ENCODE data around the gene SLC12A3. TPM values are rescaled to one million over a fixed set of nuclear protein-coding genes. Genes with fewer than 3 reads are reported as not detected.

Gene SLC12A3
- total RNA-seq, 4 donors from 2014 or later: not detected

DNA sequence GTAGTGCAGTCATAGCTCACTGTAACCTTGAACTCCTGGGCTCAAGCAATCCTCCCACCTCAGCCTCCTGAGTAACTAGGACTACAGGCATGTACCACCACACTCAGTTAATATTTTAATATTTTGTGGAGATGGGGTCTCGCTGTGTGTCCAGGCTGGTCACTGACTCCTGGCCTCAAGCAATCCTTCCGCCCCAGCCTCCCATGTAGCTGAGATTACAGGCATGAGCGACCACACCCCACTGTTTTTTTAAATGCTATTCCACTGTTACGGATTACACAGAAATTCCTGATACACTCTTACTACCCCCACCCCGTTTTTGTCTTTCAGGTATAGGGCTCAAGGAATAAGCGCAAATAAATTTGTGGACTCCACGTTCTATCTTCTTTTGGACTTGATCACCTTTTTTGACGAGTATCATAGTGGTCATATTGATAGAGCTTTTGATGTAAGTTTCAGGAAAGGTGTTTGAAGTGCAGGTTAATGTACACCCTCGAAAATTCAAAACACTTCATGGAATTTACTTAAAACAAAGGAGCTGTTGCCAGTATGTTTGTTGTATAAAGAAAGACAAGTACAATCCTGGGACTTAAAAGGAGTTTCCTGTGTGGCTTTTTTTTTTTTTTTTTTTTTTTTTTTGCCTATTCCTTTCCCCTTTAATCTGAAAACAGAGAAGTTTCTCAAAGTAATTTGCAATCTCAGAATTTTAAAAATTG is 26.2 kb upstream of the SLC12A3 start:
- TF ChIP-seq, protein P1, sequence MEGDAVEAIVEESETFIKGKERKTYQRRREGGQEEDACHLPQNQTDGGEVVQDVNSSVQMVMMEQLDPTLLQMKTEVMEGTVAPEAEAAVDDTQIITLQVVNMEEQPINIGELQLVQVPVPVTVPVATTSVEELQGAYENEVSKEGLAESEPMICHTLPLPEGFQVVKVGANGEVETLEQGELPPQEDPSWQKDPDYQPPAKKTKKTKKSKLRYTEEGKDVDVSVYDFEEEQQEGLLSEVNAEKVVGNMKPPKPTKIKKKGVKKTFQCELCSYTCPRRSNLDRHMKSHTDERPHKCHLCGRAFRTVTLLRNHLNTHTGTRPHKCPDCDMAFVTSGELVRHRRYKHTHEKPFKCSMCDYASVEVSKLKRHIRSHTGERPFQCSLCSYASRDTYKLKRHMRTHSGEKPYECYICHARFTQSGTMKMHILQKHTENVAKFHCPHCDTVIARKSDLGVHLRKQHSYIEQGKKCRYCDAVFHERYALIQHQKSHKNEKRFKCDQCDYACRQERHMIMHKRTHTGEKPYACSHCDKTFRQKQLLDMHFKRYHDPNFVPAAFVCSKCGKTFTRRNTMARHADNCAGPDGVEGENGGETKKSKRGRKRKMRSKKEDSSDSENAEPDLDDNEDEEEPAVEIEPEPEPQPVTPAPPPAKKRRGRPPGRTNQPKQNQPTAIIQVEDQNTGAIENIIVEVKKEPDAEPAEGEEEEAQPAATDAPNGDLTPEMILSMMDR (IDR thresholded peaks at IDR 0.05): no peak
- TF ChIP-seq POLR2A (IDR thresholded peaks at IDR 0.05): no peak
- intact Hi-C loops (cut with DNase I): no loop called here
- H3K4me1 ChIP-seq: no peaks in the 10 kb centered on the region
- H3K27ac ChIP-seq: no peak overlapping the region
- peaks cover 4 to 100% (median 13%) of the 10 kb centered on the region in 3 donors for H3K36me3 ChIP-seq
- no peak overlapping the region for H3K4me3 ChIP-seq
- H3K9me3 ChIP-seq: no peaks in the 10 kb centered on the region
- no peak for DNase-seq
- WGBS, 2 donors: 85 to 90% methylated on average over 9 of the region's 9 CpGs
- no peaks in the 10 kb centered on the region for H3K27me3 ChIP-seq

DNA sequence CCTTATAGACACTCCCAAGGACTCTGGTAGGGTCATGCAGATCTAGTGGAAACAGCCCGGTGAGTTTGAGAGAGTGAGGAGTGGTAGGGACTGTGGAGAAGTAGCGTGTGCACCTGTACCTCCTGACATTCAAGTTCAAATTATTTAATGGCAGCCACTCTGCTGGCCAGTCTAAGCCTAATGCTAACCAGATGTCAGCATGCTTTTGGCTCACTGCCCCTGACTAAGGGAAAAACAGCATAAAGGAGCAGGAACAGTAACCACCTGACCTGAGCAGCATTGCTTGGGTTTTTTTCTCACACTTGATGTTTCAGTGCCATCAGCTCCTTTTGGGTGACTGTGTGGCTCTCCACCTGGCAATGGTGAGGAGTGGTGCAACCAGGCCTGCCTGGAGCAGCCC is 23.8 kb upstream of the SLC12A3 start:
- intact Hi-C loops (cut with DNase I): no loop called here
- H3K4me3 ChIP-seq: no peak overlapping the region
- peaks cover 0 to 100% (median 4%) of the 10 kb centered on the region in 3 donors for H3K36me3 ChIP-seq
- H3K4me1 ChIP-seq: no peaks in the 10 kb centered on the region
- no peaks in the 10 kb centered on the region for H3K9me3 ChIP-seq
- WGBS, 2 donors: 96 to 100% methylated on average over 2 of the region's 2 CpGs
- DNase-seq: no peak
- no peak overlapping the region for H3K27ac ChIP-seq
- H3K27me3 ChIP-seq: no peaks in the 10 kb centered on the region
- TF ChIP-seq, protein P1 (IDR thresholded peaks at IDR 0.05): no peak
- TF ChIP-seq POLR2A (IDR thresholded peaks at IDR 0.05): no peak

DNA sequence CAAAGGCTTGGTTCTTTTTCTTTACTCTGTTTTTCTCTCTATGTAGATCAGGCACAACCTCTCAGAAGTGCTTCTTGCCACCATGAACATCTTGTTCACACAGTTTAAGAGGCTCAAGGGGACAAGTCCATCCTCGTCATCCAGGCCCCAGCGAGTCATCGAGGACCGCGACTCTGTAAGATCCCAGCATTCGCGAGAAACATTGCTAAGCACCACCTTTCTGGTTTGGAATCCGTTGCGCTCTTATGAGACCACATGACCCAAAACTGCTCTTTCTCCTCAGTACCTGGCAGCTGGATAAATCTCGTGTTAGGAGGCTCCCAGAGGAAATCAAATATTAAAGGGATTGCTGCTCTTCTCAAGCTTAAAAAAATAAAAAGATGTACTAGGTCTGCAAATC is 23.3 kb upstream of the SLC12A3 start:
- H3K36me3 ChIP-seq: peaks cover 0 to 96% (median 4%) of the 10 kb centered on the region in 3 donors
- H3K4me1 ChIP-seq: no peaks in the 10 kb centered on the region
- no peaks in the 10 kb centered on the region for H3K9me3 ChIP-seq
- no peaks in the 10 kb centered on the region for H3K27me3 ChIP-seq
- no peak overlapping the region for H3K27ac ChIP-seq
- no peak for TF ChIP-seq POLR2A (IDR thresholded peaks at IDR 0.05)
- TF ChIP-seq, protein P1 (IDR thresholded peaks at IDR 0.05): no peak
- 89 to 98% methylated on average over 9 to 10 of the region's 10 CpGs for WGBS, 2 donors
- no peak overlapping the region for H3K4me3 ChIP-seq
- intact Hi-C loops (cut with DNase I): no loop called here
- DNase-seq: no peak

DNA sequence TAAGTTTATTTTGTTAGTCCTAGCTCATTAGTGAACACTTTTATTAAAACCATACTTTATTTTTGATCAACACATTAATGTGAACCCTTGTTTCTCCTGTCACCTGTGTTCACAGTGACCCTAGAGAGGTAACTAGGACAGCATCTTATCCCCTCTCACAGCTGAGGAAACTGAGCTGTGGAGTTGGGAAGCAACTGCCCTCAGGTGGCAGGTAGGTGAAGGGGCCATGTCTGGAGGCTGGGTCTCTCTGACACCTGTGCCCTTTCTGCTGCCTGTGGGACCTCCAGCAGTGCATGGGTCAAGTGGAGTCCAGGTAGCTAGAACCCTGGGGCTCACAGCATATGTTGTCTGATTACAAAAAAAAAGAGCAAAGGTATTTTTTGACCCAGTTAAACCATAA is 22.9 kb upstream of the SLC12A3 start:
- Histone ChIP-seq H3K36me3 (peaks cover 0 to 92% (median 4%) of the 10 kb centered on the region in 3 donors), H3K27me3 (no peaks in the 10 kb centered on the region), H3K9me3 (no peaks in the 10 kb centered on the region), H3K27ac (no peak overlapping the region), H3K4me3 (no peak overlapping the region), H3K4me1 (no peaks in the 10 kb centered on the region)
- TF ChIP-seq POLR2A (IDR thresholded peaks at IDR 0.05): no peak
- TF ChIP-seq, protein P1 (IDR thresholded peaks at IDR 0.05): no peak
- no peak for DNase-seq
- intact Hi-C loops (cut with DNase I): no loop called here

DNA sequence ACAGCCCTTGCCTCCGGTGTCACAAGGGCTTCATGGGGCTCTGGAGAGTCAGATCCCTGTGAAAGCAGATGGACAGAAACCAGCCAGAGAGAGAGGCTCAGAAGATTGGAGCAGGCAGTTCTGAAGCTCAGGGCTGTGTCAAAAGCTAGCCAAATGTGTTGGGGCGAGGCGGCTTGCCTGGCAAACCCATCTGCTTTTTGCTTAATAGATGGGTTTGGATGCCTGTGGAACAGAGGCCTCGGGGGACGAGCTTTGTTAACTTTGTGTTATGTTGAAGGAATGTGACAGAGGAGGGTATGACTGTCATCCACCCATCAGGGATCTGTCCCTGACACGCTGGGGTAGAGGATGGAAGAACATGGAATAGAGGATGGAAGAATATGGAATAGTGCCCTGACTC is 21.0 kb upstream of the SLC12A3 start:
- H3K36me3 ChIP-seq: peaks cover 0 to 72% (median 4%) of the 10 kb centered on the region in 3 donors
- no peak overlapping the region for H3K27ac ChIP-seq
- intact Hi-C loops (cut with DNase I): no loop called here
- DNase-seq: no peak
- no peak overlapping the region for H3K4me3 ChIP-seq
- WGBS, 2 donors: 87 to 95% methylated on average over 6 of the region's 6 CpGs
- H3K9me3 ChIP-seq: no peaks in the 10 kb centered on the region
- no peak for TF ChIP-seq POLR2A (IDR thresholded peaks at IDR 0.05)
- H3K4me1 ChIP-seq: peaks cover 0 to 16% (median 0%) of the 10 kb centered on the region in 3 donors
- no peaks in the 10 kb centered on the region for H3K27me3 ChIP-seq
